ENCODE results near the gene ANO4. TPM values are rescaled to one million over a fixed set of nuclear protein-coding genes. Genes with fewer than 3 reads are reported as not detected.
"Not testable (repeated sequence)": the region's sequence is repeated elsewhere in the genome, so short reads cannot be mapped to it uniquely, and the experiment has no call there.

Gene ANO4
- total RNA-seq, 3 donors from 2014 or later: 0.33 to 1.0 (median 0.80) TPM

DNA sequence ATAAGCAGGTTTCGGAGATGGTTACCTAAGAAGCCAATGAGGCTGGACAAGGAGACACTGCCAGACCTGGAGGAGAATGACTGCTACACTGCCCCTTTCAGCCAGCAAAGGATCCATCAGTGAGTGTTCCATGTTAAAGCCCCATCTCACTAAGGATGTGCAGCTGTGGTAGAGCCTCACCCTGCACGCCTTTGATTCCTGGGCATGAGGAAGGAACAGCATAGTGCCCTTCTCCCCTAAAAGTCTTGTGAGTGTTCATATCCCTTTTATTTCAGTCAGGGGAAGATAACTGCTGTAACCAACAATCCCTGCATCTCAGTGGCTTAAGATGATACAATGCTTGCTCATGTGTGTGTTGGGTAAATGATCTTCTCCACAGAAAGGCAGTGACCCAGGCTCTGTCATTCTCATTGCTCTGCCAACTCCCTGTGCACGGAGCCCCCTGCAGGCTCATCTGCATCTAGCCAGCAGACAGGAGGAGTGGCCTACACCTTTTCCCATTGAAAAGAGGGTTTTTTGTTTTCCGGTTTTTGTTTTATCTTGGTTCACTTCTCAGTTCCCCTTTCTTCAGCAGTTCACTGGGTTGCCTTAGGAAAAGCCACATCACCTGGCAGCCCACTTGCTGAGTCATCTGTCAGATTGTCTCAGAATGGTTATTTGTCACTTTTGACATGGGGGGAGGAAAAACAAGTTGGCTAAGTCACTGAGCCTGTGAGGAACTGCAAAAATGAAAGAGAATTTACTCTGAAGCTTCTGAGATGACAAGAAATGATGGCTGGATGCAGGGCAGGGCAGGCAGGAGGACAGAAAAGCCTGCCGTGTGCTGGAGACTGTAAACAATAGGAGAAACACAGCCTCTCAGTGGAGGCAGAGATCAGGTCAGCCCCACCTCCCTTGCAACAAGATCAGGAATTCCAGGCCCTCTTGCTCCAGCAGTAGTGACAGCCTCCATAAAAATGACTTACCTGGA lies 193.3 kb downstream of the ANO4 start:
- Histone ChIP-seq H3K36me3 (no peaks in the 10 kb centered on the region), H3K4me3 (no peak overlapping the region), H3K27me3 (no peaks in the 10 kb centered on the region), H3K9me3 (no peaks in the 10 kb centered on the region), H3K4me1 (no peaks in the 10 kb centered on the region), H3K27ac (peak overlapping the region; percentile 46 to 69)
- intact Hi-C loops (cut with DNase I; ENCODE audit: low total_unique reads): no loop called here
- DNase-seq (ENCODE audit: low spot score in 2 of 2): no peak
- TF ChIP-seq, protein P1, sequence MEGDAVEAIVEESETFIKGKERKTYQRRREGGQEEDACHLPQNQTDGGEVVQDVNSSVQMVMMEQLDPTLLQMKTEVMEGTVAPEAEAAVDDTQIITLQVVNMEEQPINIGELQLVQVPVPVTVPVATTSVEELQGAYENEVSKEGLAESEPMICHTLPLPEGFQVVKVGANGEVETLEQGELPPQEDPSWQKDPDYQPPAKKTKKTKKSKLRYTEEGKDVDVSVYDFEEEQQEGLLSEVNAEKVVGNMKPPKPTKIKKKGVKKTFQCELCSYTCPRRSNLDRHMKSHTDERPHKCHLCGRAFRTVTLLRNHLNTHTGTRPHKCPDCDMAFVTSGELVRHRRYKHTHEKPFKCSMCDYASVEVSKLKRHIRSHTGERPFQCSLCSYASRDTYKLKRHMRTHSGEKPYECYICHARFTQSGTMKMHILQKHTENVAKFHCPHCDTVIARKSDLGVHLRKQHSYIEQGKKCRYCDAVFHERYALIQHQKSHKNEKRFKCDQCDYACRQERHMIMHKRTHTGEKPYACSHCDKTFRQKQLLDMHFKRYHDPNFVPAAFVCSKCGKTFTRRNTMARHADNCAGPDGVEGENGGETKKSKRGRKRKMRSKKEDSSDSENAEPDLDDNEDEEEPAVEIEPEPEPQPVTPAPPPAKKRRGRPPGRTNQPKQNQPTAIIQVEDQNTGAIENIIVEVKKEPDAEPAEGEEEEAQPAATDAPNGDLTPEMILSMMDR (IDR thresholded peaks at IDR 0.05): no peak
- TF ChIP-seq POLR2A (IDR thresholded peaks at IDR 0.05) (no peak), POLR2AphosphoS5 (IDR thresholded peaks at IDR 0.05) (no peak)

DNA sequence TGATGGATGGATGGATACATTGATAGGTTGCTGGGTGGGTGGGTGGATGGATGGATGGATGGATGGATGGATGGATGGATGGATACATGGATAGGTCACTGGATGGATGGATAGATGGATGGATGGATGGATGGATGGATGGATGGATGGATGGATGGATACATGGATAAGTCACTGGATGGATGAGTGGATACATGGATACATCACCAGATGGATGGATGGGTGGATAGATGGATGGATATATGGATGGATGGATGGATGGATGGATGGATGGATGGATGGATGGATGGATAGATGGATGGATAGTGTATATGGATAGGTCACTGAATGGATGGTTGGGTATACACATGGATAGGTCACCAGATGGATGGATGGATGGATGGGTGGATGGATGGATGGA lies 194.9 kb downstream of the ANO4 start:
- H3K4me1 ChIP-seq; intact Hi-C loops (cut with DNase I; ENCODE audit: low total_unique reads); H3K27me3 ChIP-seq: not testable (repeated sequence)

DNA sequence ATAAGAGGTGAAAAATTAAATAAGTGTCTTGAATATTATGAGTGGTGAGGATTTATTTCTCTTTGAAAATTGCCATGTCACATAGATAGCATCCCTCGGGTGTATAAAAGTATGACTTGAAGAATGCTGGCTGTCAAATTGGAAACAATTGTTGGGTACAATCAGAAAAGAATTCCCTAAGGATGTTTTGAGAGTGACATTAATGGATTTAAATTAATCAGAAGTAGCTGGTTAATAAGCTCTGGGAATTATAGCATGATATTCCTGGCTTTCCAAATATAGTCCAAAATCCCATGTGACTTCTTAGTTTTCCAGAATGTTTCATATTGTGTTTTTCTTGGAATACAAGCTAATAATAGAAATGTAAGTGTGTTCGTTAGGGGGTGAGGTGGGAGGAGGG lies 196.5 kb downstream of the ANO4 start:
- H3K36me3 ChIP-seq: no peaks in the 10 kb centered on the region
- H3K9me3 ChIP-seq: no peaks in the 10 kb centered on the region
- no peaks in the 10 kb centered on the region for H3K4me1 ChIP-seq
- no peak for DNase-seq (ENCODE audit: low spot score in 2 of 2)
- no peaks in the 10 kb centered on the region for H3K27me3 ChIP-seq
- TF ChIP-seq POLR2A (IDR thresholded peaks at IDR 0.05) (no peak), POLR2AphosphoS5 (IDR thresholded peaks at IDR 0.05) (no peak)
- TF ChIP-seq, protein P1 (IDR thresholded peaks at IDR 0.05): no peak
- no peak overlapping the region for H3K4me3 ChIP-seq
- intact Hi-C loops (cut with DNase I; ENCODE audit: low total_unique reads): no loop called here
- no peak overlapping the region for H3K27ac ChIP-seq

More for the DNA sequence above, 194.9 kb downstream of the ANO4 start:
- not testable (repeated sequence) for DNase-seq (ENCODE audit: low spot score in 2 of 2); H3K4me3 ChIP-seq; H3K36me3 ChIP-seq; H3K27ac ChIP-seq; H3K9me3 ChIP-seq

DNA sequence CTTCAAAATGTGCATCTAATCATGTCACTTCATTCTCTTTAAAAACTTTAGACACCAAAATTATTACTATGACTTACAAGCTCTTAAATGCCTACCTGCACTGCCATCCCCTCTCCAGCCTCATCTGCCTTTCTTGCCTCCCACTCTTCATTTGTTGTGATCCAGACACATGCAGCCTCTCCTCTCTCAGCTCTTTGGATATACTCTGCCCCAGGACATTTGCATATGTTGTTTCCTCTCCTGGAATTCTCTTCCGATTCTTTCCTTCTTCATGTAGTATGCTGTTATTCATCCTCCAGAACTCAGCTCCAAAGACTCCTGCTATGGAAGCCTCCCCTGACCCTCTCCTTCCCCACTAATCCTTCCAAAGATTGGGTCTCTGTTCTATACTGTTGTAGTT lies 197.6 kb downstream of the ANO4 start:
- Histone ChIP-seq H3K9me3 (no peaks in the 10 kb centered on the region), H3K27ac (no peak overlapping the region), H3K4me1 (no peaks in the 10 kb centered on the region), H3K4me3 (no peak overlapping the region), H3K27me3 (no peaks in the 10 kb centered on the region), H3K36me3 (no peaks in the 10 kb centered on the region)
- DNase-seq (ENCODE audit: low spot score in 2 of 2): no peak
- TF ChIP-seq POLR2A (IDR thresholded peaks at IDR 0.05): no peak
- TF ChIP-seq, protein P1 (IDR thresholded peaks at IDR 0.05): no peak
- no peak for TF ChIP-seq POLR2AphosphoS5 (IDR thresholded peaks at IDR 0.05)
- intact Hi-C loops (cut with DNase I; ENCODE audit: low total_unique reads): no loop called here

DNA sequence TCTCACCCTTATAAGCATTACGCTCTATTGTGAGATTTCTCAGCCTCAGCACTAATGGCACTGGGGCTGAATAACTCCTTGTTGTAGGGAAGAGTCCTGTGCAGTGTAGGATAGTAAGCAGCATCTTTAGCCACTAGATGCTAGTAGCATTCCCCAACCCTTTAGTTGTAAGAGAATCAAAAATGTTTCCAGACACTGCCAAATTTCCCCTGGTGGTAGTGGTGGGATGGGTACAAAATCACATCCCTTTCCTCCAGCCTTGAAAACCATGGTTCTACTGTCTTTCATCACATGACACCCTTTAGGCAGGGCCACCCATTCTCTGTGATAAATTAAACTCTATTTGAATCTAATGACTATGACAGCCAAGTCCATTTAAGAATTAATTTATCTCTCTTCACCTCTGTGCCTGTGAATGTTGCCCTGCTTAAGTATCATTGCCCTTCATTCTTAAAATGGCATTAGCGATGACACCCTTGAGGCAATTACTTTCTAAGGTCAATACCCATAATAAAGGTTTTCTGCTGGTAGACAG lies 199.4 kb downstream of the ANO4 start:
- no peaks in the 10 kb centered on the region for H3K27me3 ChIP-seq
- DNase-seq (ENCODE audit: low spot score in 2 of 2): no peak
- TF ChIP-seq POLR2AphosphoS5 (IDR thresholded peaks at IDR 0.05) (no peak), POLR2A (IDR thresholded peaks at IDR 0.05) (no peak)
- TF ChIP-seq, protein P1 (IDR thresholded peaks at IDR 0.05): no peak
- no peak overlapping the region for H3K27ac ChIP-seq
- H3K36me3 ChIP-seq: no peaks in the 10 kb centered on the region
- no peaks in the 10 kb centered on the region for H3K9me3 ChIP-seq
- no peak overlapping the region for H3K4me3 ChIP-seq
- no peaks in the 10 kb centered on the region for H3K4me1 ChIP-seq
- intact Hi-C loops (cut with DNase I; ENCODE audit: low total_unique reads): no loop called here
